H54 (cell line): ENCODE results near the gene WDR76.

Experiments used
- DNase-seq: peaks from one replicate; pipeline ENCODE4 v3.0.0; 2011; ENCODE audit warnings: low spot score, mixed read lengths; ENCODE audit not compliant: insufficient read length
- FAIRE-seq: peaks from 3 replicates; lab custom pipeline; 2011; peaks lifted over from hg19 to GRCh38; lab: Jason Lieb, UNC
- POLR2A ChIP-seq: IDR thresholded peaks from 2 replicates; pipeline ENCODE4 v1.6.1; 2011; ENCODE audit warnings: low read depth, mild to moderate bottlenecking, low read length

The WDR76 gene

GRCh38 chr15:43880406-43881194, 53.8 kb downstream of the WDR76 start:
- DNase-seq (peak; percentile 37), FAIRE-seq (no peak)
- TF ChIP-seq POLR2A: no peak

GRCh38 chr15:43881245-43881644, 54.4 kb downstream of the WDR76 start:
- TF ChIP-seq POLR2A: no peak
- no peak for FAIRE-seq
- DNase-seq: no peak

- FAIRE-seq: no peak
- DNase-seq: no peak
- TF ChIP-seq POLR2A: no peak
Observed at GRCh38 chr15:43881944-43882343, 55.1 kb downstream of the WDR76 start.

- DNase-seq: no peak
- no peak for FAIRE-seq
- no peak for TF ChIP-seq POLR2A
Observed at GRCh38 chr15:43883571-43883970, 56.8 kb downstream of the WDR76 start.

- DNase-seq (no peak), FAIRE-seq (no peak)
- TF ChIP-seq POLR2A: no peak
Observed at GRCh38 chr15:43886558-43886957, 59.8 kb downstream of the WDR76 start.

- DNase-seq: no peak
- TF ChIP-seq POLR2A: no peak
- FAIRE-seq: no peak
Observed at GRCh38 chr15:43887901-43888300, 61.1 kb downstream of the WDR76 start.

GRCh38 chr15:43889042-43889441, 62.2 kb downstream of the WDR76 start:
- no peak for TF ChIP-seq POLR2A
- DNase-seq (no peak), FAIRE-seq (no peak)

GRCh38 chr15:43893956-43894355, 67.2 kb downstream of the WDR76 start:
- DNase-seq (no peak), FAIRE-seq (no peak)
- no peak for TF ChIP-seq POLR2A

- DNase-seq: no peak
- TF ChIP-seq POLR2A: no peak
- no peak for FAIRE-seq
Observed at GRCh38 chr15:43895586-43895985, 68.8 kb downstream of the WDR76 start.

GRCh38 chr15:43896543-43896942, 69.7 kb downstream of the WDR76 start:
- FAIRE-seq (no peak), DNase-seq (no peak)
- TF ChIP-seq POLR2A: no peak

- no peak for TF ChIP-seq POLR2A
- DNase-seq (no peak), FAIRE-seq (no peak)
Observed at GRCh38 chr15:43898891-43899290, 72.1 kb downstream of the WDR76 start.

- TF ChIP-seq POLR2A: no peak
- DNase-seq: no peak
- FAIRE-seq: no peak
Observed at GRCh38 chr15:43899928-43900327, 73.1 kb downstream of the WDR76 start.

- FAIRE-seq: no peak
- no peak for TF ChIP-seq POLR2A
- no peak for DNase-seq
Observed at GRCh38 chr15:43900996-43901395, 74.2 kb downstream of the WDR76 start.

GRCh38 chr15:43901495-43901894, 74.7 kb downstream of the WDR76 start:
- TF ChIP-seq POLR2A: no peak
- FAIRE-seq: no peak
- DNase-seq: no peak

GRCh38 chr15:43903864-43904290, 77.1 kb downstream of the WDR76 start:
- DNase-seq (peak; percentile 59), FAIRE-seq (no peak)
- TF ChIP-seq POLR2A: no peak
